ENCODE results near the gene ZNF184.
"Not testable (repeated sequence)": the region's sequence is repeated elsewhere in the genome, so short reads cannot be mapped to it uniquely, and the experiment has no call there.

ZNF184 gene

DNA sequence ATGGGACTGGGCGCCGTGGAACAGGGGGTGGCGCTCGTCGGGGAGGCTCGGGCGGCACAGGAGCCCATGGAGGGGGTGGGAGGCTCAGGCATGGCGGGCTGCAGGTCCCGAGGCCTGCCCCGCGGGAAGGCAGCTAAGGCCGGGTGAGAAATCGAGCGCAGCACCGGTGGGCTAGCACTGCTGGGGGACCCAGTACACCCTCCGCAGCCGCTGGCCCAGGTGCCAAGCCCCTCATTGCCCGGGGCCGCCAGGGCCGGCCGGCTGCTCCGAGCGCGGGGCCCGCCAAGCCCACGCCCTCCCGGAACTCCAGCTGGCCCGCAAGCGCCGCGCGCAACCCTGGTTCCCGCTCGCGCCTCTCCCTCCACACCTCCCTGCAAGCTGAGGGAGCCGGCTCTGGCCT lies 48.1 kb downstream of the ZNF184 start:
- not testable (repeated sequence) for DNase-seq (ENCODE audit: low read depth in 2 of 2)

DNA sequence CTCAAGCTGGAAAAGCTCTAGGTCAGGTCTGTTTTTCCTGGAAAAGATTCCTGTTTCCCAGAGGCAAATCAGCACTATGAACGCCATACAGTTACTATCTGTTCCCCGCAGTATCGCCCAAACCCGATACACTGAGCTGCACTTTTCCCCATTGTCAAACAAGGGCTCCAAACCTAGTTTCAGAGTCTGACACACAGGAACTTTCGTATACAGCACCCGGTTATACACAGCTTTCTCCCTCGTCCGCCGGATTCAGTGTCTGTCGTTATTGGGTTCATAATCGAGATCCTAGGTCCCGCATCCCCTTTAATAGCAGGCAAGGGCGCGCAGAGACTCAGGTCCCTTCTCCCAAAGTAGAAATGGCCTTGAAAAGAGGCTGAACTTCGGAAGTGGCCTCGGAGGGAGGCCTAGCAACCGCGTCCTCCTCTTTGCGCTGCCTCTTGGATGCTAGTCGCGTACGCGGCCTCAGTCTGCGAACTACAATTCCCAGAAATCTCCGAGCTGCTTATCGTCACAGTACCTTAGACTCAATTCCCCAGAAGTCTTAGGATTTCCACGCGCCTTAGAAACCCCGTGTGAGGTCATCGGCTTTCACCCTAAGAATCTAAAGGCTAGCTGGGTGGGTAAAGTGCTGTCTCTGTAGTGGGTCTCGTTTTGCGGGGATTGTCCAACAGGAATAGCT lies 50.1 kb downstream of the ZNF184 start:
- no peak for DNase-seq (ENCODE audit: low read depth in 2 of 2)

DNA sequence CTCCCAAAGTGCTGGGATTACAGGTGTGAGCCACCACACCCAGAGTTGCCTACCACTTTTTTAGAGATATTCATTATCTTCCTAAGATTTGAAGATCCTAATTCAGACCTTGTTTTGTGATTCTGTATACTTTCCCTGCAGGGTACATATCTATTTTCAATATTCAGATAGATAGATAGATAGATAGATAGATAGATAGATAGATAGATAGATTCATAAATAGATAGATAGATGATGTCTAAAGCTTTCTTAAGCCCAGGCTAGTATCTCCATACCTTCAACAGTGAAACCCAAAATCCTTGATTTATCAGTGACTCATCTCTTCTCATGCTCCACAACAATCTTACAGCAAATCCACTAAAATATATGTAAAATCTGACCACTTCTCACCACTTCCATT lies 53.5 kb downstream of the ZNF184 start:
- no peak for DNase-seq (ENCODE audit: low read depth in 2 of 2)

DNA sequence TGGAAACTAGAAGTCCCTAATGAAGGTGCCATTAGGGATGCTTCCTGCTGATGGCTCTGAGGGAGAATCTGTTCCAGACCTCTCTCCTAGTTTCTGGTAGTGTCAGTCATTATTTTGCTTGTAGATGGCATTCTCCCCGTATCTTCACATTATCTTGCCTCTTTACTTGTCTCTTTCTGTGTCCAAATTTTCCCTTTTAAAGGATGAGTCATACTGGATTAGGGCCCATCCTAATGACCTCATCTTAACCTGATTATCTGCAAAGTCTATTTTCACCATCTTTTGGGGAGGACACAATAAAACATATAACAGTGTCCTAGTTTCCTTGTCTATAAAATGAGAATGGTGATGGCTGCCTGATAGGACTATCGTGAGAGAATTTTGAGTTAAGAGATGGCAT lies 57.0 kb downstream of the ZNF184 start:
- no peak for DNase-seq (ENCODE audit: low read depth in 2 of 2)

DNA sequence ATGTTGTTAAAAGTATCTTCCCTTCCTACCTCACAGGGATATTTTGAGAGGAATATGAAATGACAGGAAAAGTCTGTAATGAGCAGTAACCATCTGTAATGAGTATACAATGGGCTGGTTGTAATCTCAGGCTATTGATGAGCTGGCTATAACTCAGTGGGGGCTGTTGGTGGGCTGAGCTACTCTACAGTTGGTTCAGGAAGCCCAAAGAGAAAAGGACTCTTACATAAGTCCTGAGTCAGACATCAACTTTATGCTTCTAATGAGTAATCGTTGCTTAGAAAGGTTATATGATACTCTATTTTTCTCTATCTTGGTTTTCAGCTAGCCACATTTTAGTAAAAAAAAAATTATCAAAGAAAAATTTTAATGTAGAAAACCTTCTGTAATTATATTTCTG lies 57.9 kb downstream of the ZNF184 start:
- DNase-seq (ENCODE audit: low read depth in 2 of 2): no peak

DNA sequence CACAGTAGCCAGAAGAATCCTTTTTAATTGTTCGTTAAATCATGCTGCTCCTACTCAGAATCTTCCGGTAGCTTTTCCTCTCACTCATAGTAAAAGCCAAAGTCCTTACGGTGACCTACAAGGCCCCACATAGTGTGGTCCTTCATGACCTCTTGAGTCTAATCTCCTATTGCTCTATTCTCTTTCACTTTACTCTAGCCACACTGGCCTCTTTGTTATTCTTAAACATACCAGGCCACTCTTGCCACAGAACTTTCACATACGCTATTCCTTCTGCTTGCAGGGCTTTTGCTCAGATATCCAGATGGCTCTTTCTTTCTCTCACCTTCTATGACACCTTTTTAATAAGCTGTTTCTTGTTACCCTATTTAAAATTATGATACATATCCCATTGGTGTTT lies 58.6 kb downstream of the ZNF184 start:
- DNase-seq (ENCODE audit: low read depth in 2 of 2): no peak

DNA sequence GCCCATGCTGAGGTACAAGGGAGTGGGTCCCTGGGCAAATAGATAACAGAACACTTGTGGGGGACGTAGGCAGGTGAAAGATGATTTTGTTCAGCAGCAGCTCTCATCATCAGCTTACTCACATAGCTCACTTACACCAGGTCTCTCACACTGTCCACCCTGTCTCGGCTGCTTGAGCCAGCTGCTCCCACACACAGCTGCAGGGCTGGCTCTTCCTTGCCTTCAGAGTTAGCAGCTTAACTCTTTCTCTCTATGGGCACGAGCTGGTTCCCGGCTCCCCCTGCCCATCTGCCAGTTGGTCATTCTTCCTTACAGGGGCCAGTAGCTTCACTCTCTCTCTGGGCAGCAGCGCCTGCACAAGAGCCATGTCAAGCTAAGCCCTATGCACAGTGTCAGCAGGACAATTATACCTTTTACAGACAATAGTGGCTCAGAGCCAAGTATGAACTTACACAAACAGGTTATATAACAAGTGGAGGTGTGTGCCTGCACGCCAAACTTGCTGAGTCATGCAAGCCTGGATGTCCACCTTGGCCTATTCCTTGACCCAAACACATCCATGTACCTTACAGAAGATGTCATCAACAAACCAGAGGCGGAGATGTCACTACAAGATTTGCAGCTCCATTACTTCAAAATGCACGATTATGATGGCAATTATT lies 65.6 kb downstream of the ZNF184 start:
- DNase-seq (ENCODE audit: low read depth in 2 of 2): no peak

DNA sequence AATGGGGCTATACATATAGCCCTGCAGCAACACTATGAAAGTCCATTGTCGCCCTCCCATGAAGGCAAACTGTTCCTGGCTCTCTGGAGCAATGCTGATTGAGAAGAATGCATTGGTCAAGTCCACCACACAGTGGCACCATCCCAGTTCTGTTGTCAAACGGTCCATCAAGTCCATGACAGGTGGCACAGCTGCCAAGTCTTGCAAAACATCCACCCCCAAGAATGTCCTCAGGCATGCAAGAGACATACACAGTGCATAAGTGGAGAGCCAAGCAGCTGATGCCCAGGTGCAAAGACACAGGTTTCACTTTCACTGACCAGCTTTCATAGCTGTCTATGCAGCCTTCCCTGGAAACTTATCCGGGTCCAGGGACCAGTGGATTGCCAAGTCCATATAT lies 66.8 kb downstream of the ZNF184 start:
- no peak for DNase-seq (ENCODE audit: low read depth in 2 of 2)

DNA sequence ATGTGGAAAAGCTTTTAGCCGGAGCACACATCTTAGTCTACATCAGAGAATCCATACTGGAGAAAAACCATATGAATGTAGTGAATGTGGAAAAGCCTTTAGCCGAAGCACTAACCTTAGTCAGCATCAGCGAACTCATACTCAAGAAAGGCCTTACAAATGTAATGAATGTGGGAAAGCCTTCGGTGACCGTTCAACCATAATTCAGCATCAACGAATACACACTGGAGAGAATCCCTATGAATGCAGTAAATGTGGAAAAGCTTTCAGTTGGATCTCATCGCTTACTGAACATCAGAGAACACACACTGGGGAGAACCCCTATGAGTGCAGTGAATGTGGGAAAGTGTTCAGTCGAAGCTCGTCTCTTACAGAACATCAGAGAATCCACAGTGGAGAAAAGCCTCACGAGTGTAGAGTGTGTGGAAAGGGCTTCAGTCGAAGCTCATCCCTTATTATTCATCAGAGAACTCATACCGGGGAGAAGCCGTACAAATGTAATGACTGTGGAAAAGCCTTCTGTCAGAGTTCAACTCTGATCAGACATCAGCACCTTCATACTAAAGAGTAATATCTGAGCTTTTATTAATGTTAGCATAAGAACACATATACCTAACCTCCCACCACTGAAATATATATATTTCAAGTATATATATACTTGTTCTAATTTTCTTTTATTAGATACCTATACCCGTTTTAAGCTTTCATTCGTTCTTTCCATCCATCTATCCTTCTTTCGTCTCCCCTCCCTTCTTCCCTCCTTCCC lies 71.8 kb downstream of the ZNF184 start:
- no peak for DNase-seq (ENCODE audit: low read depth in 2 of 2)

Measured in activated CD8-positive, alpha-beta memory T cell treated with anti-CD3 and anti-CD28 coated beads for 4 hours (primary cell).